ENCODE results near the gene INPP5J.
"Not testable (repeated sequence)": the region's sequence is repeated elsewhere in the genome, so short reads cannot be mapped to it uniquely, and the experiment has no call there.

INPP5J gene

DNA sequence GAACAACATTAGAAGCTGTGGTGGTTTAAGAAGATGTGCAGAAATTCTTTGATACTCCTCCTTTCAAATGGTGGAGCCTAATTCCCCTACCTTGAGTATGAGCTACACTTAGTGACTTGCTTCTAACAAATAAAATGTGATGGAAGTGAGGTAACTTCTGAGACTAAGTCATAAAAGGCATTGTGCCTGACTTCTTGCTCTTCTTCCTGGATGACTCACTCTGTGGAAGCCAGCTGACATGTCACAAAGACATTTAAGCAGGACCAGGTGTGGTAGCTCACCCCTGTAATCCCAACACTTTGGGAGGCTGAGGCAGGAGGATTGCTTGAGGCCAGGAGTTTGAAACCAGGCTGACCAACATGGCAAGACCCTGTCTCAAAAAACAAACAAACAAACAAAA, 21.5 kb downstream of the INPP5J start:
- DNase-seq (ENCODE audit: low read depth, low spot score): no peak

DNA sequence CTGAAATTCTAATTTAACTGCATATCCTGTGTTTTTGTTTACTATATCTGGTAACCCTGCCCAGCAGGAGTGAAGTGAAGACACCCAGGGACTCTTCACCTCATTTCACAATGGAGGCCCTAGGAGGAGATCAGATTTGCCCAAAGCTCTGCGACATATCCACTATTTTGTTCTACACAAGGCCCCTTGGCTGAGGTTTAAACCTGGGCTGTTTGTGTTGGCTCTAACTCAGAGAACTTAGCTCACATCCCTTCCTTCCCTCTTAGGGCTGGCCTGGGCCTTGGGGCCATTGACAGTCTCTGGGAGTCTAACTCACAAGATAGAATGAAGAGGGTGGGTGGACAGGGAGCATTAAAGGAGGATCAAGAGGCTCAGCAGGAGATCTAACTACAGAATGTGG, 25.7 kb downstream of the INPP5J start:
- no peak for DNase-seq (ENCODE audit: low read depth, low spot score)

DNA sequence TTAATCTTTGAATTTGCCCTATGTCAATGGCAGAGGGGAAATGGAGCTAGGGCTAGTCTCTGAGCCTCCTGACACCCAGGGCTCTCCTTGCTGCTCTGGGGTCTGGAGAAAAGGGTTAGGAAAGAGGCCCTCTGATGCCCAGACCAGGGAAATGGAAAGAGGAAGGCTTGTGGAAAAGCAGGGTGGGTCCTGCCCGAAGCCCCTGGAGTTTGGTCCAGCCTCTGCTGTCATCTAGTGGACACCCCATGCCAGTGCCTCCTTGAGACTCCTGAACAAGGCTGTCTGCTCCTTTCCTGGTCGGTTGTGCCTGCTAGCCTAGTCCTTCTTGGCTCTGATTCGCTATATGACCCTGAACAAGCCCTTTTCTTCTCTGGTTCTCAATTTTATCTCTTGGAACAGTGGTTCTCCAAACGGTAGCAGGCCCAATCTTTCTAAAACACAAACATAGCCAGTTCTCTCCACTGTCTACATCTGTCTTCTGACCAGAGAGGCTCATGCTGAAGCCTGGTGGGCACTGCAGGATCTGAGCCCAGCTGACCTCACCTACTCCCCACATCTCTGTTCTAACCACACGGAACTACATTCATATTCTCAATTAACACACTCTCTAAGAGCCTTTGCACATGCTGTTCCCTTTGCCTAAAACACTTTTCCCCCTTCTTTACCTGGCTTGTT, 26.3 kb downstream of the INPP5J start:
- peak; percentile 45 for DNase-seq (ENCODE audit: low read depth, low spot score)

DNA sequence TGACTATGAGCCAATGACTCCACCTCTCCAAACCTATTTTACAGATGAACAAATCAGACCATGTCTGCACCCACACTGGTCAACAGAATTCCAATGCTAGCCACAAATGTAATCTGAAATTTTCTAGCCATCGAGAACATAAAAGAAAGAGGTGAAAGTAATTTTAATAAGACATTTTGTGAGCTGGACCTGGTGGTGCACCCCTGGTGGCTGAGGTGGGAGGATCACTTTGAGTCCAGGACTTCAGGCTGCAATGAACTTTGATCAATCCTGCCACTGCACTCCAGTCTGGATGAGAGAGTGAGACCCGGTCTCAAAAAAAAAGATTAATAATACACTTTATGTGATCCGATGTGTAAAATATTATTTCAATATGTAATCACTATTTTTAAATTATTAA, 27.8 kb downstream of the INPP5J start:
- no peak for DNase-seq (ENCODE audit: low read depth, low spot score)

DNA sequence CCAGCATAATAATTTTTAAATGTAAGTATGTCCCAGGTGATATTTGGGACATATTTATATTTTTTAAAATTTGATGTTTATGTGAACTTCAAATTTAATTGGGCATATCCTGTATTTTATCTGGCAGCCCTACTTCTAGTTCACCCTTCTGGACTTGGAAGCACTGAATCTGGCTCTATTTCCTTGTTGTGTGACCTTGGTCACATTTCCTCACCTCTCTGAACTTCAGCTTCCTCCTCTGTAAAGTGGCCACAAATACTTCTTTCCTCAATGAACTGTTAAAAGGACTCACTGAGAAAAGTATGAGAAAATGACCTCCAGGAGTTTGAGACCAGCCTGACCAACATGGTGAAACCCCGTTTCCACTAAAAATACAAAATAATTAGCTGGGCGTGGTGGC, 29.1 kb downstream of the INPP5J start:
- no peak for DNase-seq (ENCODE audit: low read depth, low spot score)

DNA sequence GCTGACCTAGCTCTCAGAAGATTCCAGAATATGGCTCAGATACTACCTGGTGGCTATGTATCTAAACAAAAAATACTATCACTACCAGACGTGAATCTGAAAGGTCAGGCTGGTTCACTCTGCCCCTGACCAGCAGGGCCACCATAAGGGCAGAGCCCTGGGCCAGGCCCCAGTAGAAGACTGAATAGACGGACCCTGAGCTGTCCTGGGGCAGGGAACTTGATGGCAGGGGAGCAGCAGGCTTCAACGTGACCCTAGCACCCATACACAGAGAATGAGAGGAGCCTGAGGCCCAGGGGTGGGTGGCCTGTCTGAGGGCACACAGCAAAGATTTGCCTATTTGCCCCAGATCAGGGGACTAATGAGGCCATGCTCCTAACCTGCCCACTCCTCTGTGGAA, 30.6 kb downstream of the INPP5J start:
- no peak for DNase-seq (ENCODE audit: low read depth, low spot score)

DNA sequence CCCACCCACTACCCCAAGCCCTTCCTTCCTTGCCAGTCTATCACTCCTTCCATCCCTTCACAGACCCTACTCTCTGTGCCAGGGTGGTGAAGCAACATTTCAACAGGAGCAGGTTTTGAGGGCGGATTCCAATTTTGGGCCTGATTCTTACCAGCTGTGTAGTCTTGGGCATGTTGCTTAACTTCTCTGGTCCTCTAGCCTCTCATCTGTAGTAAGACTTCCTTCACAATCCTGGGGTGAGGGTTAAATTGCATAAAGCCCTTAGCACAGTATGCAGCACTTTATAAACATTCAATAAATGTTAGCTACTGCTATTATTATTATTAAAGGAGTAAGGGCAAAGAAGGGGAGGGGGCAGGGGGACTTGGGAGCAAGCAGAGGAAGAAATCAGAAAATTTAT, 32.2 kb downstream of the INPP5J start:
- DNase-seq (ENCODE audit: low read depth, low spot score): no peak

DNA sequence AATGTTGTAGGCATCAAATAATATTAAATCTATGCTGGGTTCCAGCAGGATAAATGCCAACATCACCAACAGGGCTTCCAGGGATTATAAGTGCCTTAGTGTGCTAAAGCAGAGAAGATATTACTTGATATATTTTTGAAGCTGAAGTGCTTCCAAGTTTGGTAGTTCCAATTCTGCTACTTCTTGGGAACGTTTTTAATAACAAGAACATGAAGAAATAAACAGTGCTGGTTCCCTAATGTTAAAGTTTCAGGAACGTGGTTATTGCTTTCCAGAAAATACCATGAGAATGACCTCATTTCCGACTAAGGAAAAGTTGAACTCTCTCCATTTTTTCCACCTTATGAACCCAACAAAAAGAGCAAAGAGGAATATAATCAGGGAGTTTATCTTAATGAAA, 32.7 kb downstream of the INPP5J start:
- DNase-seq (ENCODE audit: low read depth, low spot score): no peak

DNA sequence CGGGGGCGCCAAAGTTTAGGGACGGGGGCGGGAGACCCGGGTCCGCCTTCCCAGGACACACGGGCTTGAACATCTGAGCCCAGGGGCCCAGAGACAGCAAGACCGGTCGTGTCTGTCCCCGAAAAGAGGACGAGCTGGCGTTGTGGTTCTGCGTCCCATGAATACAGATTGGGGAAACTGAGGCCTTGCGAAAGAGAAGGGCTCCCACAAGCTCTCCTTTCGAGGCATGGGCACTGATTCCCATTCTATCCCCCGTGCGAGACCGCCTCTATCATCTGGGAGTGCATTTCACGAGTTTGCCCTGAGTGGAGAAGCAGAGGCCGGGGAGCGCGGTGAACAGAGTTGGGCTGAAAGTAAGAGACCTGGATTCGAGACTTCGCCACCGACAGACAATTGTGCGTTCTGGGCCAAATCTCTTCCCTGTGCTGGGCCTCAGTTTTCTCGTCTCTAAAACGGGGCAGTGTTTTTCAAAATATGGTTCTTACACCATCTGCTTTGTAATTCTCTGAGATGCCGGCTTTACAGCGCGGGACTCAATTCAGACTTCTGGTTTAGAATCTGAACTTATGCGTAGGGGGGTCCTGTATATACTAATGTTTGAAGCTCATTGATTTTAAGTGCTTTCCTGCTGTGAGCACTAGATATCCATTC, 37.7 kb downstream of the INPP5J start:
- no peak for DNase-seq (ENCODE audit: low read depth, low spot score)

DNA sequence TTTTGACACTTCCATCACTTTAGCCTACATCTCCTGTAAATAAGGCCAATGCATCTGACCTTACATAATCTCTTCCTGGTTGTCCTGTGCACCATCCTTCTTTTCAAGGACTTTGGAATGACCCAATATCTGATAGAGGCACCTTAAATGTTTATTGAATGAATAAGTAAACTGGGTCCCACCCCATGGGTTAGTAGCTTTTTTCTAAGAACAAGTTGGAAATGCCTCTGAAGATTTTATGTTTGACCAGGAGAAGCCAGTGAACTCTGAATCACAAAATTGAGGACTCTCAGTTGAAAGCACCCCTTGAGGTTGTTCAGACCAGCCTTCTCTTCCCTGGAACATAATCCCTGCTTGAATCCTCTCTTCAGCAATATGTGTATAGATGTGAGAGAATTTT, 38.6 kb downstream of the INPP5J start:
- no peak for DNase-seq (ENCODE audit: low read depth, low spot score)

DNA sequence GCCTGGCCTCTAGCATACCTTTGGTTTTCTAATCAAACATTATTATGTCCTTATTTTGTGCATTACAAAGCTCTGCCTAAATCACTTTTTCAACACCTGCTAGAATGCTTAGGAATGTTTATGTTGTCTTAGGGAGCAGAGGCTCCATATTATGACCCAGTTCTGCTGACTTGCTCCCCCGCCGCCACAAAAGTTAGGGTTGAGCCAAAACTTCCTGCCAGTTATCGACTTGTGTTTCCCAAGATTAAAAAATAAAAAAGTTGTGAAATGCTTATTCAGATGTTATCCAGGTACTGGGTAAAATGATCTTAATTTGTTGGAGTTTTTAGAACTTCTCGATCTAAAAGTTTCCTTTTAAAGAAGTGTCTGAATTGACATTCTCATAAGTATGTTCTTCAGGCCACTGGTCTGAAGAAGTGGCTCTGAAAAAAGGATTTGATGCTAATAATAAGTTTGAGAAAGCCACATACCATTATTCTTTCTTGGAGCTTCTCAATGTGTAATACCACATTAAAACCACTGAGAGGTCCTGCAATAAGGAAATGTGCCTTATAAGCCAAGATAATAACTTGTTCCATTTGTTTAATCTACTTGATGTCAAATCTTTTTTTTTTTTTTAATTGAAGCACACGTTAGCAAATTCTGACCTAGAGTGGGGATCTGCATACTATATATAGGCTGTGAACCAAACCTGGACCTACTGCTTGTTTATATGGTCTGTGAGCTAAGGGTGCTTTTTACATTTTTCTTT, 39.4 kb downstream of the INPP5J start:
- no peak for DNase-seq (ENCODE audit: low read depth, low spot score)

DNA sequence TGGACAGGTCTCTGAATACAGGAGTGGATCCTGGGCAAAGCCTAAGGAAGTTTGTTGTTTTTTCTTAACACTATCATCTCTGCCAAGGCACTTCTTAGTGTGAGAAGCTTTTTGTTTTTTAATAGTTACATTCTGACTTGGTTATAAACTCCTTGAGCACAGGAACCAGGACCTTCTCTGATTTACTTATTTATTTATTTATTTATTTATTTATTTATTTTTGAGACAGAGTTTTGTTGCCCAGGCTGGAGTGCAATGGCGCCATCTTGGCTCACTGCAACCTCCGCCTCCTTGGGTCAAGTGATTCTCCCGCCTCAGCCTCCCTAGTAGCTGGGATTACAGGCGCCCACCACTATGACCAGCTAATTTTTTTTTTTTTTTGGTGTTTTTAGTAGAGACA, 48.2 kb downstream of the INPP5J start:
- DNase-seq (ENCODE audit: low read depth, low spot score): no peak

DNA sequence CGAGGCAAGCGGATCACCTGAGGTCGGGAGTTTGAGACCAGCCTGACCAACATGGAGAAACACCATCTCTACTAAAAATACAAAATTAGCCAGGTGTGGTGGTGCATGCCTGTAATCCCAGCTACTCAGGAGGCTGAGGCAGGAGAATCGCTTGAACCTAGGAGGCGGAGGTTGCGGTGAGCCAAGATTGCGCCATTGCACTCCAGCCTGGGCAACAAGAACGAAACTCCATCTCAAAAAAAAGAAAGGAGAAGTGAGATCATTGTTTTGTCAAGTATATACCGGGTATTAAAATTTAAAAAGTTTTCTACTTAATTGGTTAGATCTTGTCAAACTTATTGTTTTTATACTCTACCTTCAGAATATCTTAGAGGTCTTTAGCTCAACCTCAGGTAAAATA, 49.0 kb downstream of the INPP5J start:
- DNase-seq (ENCODE audit: low read depth, low spot score): not testable (repeated sequence)

DNA sequence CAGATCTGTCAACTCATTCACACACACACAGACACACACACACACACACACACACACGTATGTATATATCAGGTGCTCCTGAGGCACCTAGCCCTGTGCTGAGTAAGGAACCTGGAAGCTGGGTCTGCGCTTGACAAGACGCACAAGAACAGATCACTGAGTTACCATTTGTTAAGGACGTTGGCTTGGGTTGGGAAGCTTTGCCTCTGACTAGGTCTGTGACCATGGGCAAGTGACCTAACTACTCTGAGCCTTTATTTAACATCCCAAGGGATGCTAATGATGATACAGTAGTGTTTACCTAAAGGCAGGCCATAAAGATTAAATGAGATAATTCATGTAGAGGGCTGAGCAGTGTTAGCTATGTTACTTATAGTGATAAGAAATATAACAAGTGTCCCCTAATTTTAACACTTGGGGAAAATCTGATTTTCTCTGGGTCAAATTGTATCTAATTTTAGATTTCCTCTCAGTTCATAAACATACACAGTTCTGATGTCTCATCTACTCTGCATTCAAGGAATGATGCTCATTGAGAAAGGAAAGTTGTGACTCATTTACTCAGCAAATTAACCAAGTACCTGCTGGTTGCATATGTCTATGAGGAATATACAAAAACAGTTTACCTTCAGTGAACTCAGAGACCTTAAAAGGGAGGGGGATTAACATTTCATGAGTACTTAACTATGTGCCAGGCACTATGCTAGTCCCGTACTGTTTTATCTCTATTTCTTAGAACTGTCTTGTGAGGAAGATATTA, 50.8 kb downstream of the INPP5J start:
- no peak for DNase-seq (ENCODE audit: low read depth, low spot score)

DNA sequence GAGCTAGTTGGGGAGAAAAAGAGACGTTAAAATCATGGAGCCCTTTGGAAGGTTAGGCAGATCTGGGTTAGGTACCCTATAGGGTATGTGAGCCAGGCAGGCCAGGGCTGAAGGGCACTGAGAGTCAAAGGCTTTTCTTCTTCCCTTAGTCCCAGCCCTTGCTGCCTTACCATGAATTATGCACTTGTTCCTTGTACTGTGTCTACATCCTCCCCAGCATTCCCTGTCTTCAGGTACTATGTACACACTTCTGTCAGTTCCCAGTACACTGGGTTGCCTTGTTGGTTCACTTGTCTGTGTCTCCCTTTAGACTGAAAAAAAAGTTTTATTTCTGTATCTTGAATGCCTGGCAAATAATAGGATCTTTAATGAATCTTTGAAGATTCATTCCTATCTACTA, 54.2 kb downstream of the INPP5J start:
- no peak for DNase-seq (ENCODE audit: low read depth, low spot score)

DNA sequence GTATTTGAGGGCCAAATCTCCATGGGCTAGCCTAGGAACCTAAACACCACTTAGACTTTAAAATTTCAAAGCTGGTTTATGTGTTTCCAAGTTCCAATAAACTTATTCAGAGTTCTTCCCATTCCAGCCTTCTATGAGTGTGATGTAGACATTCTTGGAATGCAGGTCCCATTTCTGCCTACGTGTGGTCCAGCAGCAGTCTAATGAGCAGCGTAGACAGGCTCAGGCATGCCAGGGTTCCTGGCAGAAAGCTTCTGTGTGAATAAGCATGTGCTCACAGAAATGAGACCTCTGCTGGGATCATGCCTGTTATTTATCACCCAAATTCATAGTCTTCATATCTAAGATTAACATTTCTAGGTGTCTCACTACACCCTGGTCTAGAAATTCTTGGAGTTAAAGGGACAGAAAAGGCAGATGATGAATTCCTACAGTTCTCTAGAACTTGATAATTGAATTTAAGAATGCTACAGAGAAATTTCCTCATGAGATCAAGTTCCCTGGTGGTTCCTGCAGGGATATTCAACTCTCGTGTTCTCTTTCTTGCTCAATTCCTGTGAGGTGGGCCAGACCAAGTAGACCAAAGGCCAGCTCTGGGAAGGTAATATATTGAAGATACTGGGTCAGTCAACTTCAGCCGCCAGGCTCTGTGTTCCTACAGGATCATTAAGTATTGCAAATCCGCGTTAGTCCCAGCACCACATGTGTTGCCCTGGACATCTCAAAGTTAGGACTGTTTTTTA, 54.8 kb downstream of the INPP5J start:
- DNase-seq (ENCODE audit: low read depth, low spot score): no peak

DNA sequence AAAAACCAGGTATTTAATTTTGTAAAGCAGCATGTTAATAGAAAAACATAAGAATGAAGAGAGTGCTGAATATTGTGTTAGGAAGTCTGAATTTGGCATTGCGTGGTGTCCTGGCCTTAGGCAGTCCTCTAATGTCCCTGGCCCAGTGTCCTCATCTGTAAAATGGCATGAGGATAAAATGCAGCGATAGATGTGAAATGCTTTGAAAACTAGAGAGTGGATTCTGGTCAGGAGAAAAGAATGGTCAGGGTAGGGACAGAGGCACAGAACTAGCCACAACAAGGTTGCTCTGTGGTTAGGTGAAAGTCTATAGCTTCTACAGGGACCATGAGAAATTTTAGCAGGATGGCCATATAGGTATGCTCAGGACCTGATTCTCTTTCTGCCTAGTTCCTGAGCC, 56.1 kb downstream of the INPP5J start:
- DNase-seq (ENCODE audit: low read depth, low spot score): no peak

DNA sequence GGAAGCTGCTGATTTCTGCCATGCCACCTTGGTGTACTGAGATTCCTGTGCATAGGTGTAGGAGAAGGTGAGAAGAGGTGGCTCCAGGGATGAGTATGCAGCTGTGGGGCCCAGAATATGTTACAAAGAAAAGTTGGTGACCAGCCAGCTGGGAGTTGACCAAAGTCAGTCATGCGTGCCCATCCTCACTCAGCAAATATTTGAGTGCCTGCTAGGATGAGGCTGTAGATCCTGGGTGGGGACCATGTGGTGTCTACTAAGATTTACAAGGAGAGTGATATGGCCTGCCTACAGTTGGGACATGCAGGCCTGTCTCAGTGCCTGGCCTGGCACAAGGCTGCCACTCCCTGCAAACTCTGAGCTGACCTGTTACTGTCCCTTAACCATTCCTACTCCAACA, 56.6 kb downstream of the INPP5J start:
- no peak for DNase-seq (ENCODE audit: low read depth, low spot score)

DNA sequence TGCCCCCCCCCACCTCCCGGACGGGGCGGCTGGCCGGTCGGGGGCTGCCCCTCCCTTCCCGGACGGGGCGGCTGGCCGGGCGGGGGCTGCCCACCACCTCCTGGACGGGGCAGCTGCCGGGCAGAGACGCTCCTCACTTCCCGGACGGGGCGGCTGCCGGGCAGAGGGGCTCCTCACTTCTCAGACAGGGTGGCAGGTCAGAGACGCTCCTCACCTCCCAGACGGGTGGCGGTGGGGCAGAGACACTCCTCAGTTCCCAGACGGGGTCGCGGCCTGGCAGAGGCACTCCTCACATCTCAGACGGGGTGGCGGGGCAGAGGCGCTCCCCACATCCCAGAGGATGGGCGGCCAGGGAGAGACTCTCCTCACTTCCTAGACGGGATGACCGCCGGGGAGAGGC, 61.2 kb downstream of the INPP5J start:
- DNase-seq (ENCODE audit: low read depth, low spot score): no peak
